ENCODE results near the gene CCDC85B. TPM values are rescaled to one million over a fixed set of nuclear protein-coding genes. Genes with fewer than 3 reads are reported as not detected.
A peak's percentile ranks its signal among the peaks of the same experiment; 100 is the strongest.

Gene CCDC85B
- total and polyA plus RNA-seq, 2 of the 13 experiments (the other 11 are each of a cell fraction or from before 2014, with no cell fraction given), result 8.2 to 19.5 TPM

DNA sequence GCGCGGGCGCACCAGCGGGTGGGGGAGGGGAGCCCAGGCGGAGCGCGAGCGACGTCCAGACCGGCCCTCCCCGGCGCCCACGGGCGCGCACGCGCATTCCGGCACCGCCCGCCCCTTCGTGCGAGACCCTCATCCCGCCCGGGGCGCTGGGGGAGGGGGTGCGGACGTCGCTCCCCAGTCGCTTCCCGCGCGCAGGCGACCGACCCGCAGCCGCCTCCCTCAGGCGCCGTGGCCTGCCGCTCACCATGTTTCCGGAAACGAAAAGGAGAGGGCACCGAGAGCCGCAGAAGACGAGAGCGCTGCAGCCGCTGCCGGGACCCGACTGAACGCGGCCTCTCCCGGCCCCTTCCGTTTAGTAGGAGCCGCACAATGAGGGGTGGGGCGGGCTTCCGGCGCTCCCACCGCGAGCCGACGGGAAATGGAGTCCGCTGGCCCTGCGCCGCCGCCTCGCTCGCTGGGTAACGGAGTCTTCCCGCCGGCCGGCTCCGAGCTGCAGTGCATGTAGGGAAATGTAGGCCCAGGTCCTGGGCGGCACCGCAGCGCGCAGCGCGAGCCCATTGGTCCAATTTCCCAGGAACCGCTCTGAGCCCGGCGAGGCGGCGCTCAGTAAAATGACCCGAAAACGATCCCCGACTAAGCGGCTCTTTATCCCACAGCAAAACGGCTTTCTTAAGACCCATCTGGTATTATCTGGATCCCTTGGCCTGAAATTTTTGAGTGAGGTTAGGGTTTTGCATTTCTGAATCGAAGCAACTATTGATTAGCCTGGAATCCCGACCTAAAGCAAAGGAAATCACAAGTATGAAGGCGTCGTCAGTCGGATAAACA is 32.4 kb upstream of the CCDC85B start, which contains the start of gene CFL1 (continued):
- peak; percentile 4; the same call in 1 of the 2 replicates for TF ChIP-seq ZBTB10 (CRISPR knock-in tag; IDR thresholded peaks at IDR 0.05; ENCODE audit: borderline replicate concordance)
- TF ChIP-seq, protein P1, sequence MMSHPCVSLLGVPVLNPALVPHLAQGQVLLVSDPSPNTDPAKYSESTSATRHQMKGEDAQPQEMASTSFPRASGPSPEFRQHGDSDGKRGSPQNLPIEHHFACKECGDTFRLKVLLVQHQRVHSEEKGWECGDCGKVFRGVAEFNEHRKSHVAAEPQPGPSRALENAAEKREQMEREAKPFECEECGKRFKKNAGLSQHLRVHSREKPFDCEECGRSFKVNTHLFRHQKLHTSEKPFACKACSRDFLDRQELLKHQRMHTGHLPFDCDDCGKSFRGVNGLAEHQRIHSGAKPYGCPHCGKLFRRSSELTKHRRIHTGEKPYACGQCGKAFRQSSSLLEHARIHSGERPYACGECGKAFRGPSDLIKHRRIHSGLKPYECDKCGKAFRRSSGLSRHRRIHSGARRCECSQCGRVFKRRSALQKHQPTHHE (CRISPR knock-in tag; IDR thresholded peaks at IDR 0.05; ENCODE audit: borderline replicate concordance), result no peak
- TF ChIP-seq ZNF703 (CRISPR knock-in tag; IDR thresholded peaks at IDR 0.05; ENCODE audit: borderline replicate concordance), result no peak
- no peak for TF ChIP-seq PBX2 (CRISPR knock-in tag; IDR thresholded peaks at IDR 0.05)
- no peak for TF ChIP-seq NCOA1 (CRISPR knock-in tag; IDR thresholded peaks at IDR 0.05)
- TF ChIP-seq BORCS8-MEF2B (CRISPR knock-in tag; IDR thresholded peaks at IDR 0.05), result peak; percentile 33; the same call in 1 of the 2 replicates
- TF ChIP-seq MED1 (CRISPR knock-in tag; IDR thresholded peaks at IDR 0.05), result peak; percentile 52; the same call in 1 of the 2 replicates
- 0 out of 2 replicates have a peak, but pooled peaks have one; percentile 24 for TF ChIP-seq FOXP4 (CRISPR knock-in tag; IDR thresholded peaks at IDR 0.05)
- TF ChIP-seq ZNF816 (CRISPR knock-in tag; IDR thresholded peaks at IDR 0.05; ENCODE audit: borderline replicate concordance), result peak; percentile 90; the same call in 1 of the 2 replicates
- peak; percentile 64; the same call in 1 of the 2 replicates for TF ChIP-seq ZNF546 (CRISPR knock-in tag; conservative IDR thresholded peaks at IDR 0.05)
- TF ChIP-seq RELA (CRISPR knock-in tag; IDR thresholded peaks at IDR 0.05), result no peak
- TF ChIP-seq NFRKB (IDR thresholded peaks at IDR 0.05), result no peak
- TF ChIP-seq, protein P2, sequence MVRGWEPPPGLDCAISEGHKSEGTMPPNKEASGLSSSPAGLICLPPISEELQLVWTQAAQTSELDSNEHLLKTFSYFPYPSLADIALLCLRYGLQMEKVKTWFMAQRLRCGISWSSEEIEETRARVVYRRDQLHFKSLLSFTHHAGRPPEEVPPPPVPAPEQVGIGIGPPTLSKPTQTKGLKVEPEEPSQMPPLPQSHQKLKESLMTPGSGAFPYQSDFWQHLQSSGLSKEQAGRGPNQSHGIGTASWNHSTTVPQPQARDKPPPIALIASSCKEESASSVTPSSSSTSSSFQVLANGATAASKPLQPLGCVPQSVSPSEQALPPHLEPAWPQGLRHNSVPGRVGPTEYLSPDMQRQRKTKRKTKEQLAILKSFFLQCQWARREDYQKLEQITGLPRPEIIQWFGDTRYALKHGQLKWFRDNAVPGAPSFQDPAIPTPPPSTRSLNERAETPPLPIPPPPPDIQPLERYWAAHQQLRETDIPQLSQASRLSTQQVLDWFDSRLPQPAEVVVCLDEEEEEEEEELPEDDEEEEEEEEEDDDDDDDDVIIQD (CRISPR knock-in tag; IDR thresholded peaks at IDR 0.05; ENCODE audit: low read depth), result no peak
- TF ChIP-seq, protein P3, sequence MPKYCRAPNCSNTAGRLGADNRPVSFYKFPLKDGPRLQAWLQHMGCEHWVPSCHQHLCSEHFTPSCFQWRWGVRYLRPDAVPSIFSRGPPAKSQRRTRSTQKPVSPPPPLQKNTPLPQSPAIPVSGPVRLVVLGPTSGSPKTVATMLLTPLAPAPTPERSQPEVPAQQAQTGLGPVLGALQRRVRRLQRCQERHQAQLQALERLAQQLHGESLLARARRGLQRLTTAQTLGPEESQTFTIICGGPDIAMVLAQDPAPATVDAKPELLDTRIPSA (CRISPR knock-in tag; IDR thresholded peaks at IDR 0.05; ENCODE audit: borderline replicate concordance), result no peak
- TF ChIP-seq, protein P4, sequence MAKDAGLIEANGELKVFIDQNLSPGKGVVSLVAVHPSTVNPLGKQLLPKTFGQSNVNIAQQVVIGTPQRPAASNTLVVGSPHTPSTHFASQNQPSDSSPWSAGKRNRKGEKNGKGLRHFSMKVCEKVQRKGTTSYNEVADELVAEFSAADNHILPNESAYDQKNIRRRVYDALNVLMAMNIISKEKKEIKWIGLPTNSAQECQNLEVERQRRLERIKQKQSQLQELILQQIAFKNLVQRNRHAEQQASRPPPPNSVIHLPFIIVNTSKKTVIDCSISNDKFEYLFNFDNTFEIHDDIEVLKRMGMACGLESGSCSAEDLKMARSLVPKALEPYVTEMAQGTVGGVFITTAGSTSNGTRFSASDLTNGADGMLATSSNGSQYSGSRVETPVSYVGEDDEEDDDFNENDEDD (CRISPR knock-in tag; IDR thresholded peaks at IDR 0.05; ENCODE audit: borderline replicate concordance), result peak; percentile 89
- no peak for TF ChIP-seq MBNL3 (CRISPR knock-in tag; conservative IDR thresholded peaks at IDR 0.05)
- 0 out of 2 replicates have a peak, but pooled peaks have one; percentile 24 for TF ChIP-seq ZNF317 (CRISPR knock-in tag; IDR thresholded peaks at IDR 0.05)

Measured in HepG2 (cell line).